IMR-90 (cell line): Measurements from ENCODE around the gene C10orf71. TPM values are rescaled to one million over a fixed set of nuclear protein-coding genes. Genes with fewer than 3 reads are reported as not detected.

ENCODE experiments used
- ATAC-seq: fragments of 200-7000 bp; cut with Tn5 transposase; 2 replicates; pipeline ENCODE4 v1.9.1; 2020; ENCODE audit warnings: low read depth, mild to moderate bottlenecking, moderate library complexity
- BruUV-seq: library from RNA; stranded (reverse); fragments of 400-500 nt; replicated peaks from 2 replicates; lab custom pipeline; 2021; lab: Mats Ljungman, UMichigan
- CTCF ChIA-PET: fragments of 300-600 bp; formaldehyde crosslinking; extraction: SDS; loops from one replicate; lab custom pipeline; 2021; ENCODE audit warnings: antibody characterized with exemption; lab: Yijun Ruan, JAX
- POLR2A ChIA-PET: fragments of 300-600 bp; sonication (Branson Sonifier 250); formaldehyde crosslinking; loops from one replicate; lab custom pipeline; 2022; ENCODE audit warnings: antibody characterized with exemption; ENCODE audit not compliant: unreplicated experiment; lab: Charles Lee
- DNase-seq: peaks from one replicate; pipeline ENCODE4 v3.0.0; 2013
- H2AFZ ChIP-seq: replicated peaks from 2 replicates; pipeline ENCODE3; 2013; ENCODE audit warnings: low read length, mild to moderate bottlenecking; ENCODE audit not compliant: poor library complexity
- H2AK5ac ChIP-seq: 2 replicates; pipeline ENCODE4 v1.6.1; 2013; ENCODE audit warnings: low read depth, low read length, inconsistent platforms
- H2AK9ac ChIP-seq: replicated peaks from 2 replicates; pipeline ENCODE3; 2013; ENCODE audit warnings: mild to moderate bottlenecking, low read depth, low read length, moderate library complexity; ENCODE audit not compliant: poor library complexity
- H2BK120ac ChIP-seq: 2 replicates; pipeline ENCODE4 v1.6.1; 2013; ENCODE audit warnings: low read depth, low read length, inconsistent platforms
- H2BK15ac ChIP-seq: 3 replicates; pipeline ENCODE4 v1.6.1; 2013; ENCODE audit warnings: low read depth, low read length, inconsistent platforms
- H2BK20ac ChIP-seq: 2 replicates; pipeline ENCODE4 v1.6.1; 2013; ENCODE audit warnings: low read depth, mild to moderate bottlenecking, inconsistent platforms, low read length, moderate library complexity
- H2BK5ac ChIP-seq: 2 replicates; pipeline ENCODE4 v1.6.1; 2013; ENCODE audit warnings: mild to moderate bottlenecking, low read depth, low read length, inconsistent platforms; ENCODE audit not compliant: poor library complexity, severe bottlenecking
- H3K14ac ChIP-seq: replicated peaks from 2 replicates; pipeline ENCODE4 v1.6.1; 2013; ENCODE audit warnings: low read depth, low read length, inconsistent platforms
- H3K18ac ChIP-seq: 2 replicates; pipeline ENCODE4 v1.6.1; 2013; ENCODE audit warnings: low read depth, low read length, control low read depth
- H3K23ac ChIP-seq: 2 replicates; pipeline ENCODE4 v1.6.1; 2013; ENCODE audit warnings: low read depth, low read length, inconsistent platforms
- H3K27ac ChIP-seq: 2 replicates; pipeline ENCODE4 v1.5.1; 2013; ENCODE audit warnings: mild to moderate bottlenecking, control low read depth, low read length; ENCODE audit not compliant: insufficient read depth
- H3K27me3 ChIP-seq: 2 replicates; pipeline ENCODE4 v1.6.1; 2013; ENCODE audit warnings: low read length; ENCODE audit not compliant: control insufficient read depth, insufficient read depth
- H3K36me3 ChIP-seq: 2 replicates; pipeline ENCODE4 v1.6.1; 2013; ENCODE audit warnings: low read length, mixed read lengths; ENCODE audit not compliant: control insufficient read depth, insufficient read depth
- H3K4ac ChIP-seq: 2 replicates; pipeline ENCODE4 v1.6.1; 2013; ENCODE audit warnings: low read depth, low read length, inconsistent platforms
- H3K4me1 ChIP-seq: 2 replicates; pipeline ENCODE4 v1.6.1; 2013; ENCODE audit warnings: low read length, mixed read lengths; ENCODE audit not compliant: control insufficient read depth, insufficient read depth
- H3K4me2 ChIP-seq: 2 replicates; pipeline ENCODE4 v1.6.1; 2013; ENCODE audit warnings: low read depth, mild to moderate bottlenecking, control low read depth, low read length, moderate library complexity
- H3K4me3 ChIP-seq: 2 replicates; pipeline ENCODE4 v1.5.1; 2013; ENCODE audit warnings: low read depth, mild to moderate bottlenecking, control low read depth, low read length, moderate library complexity; ENCODE audit not compliant: insufficient read depth
- H3K56ac ChIP-seq: 2 replicates; pipeline ENCODE4 v1.6.1; 2013; ENCODE audit warnings: low read length, inconsistent platforms; ENCODE audit not compliant: insufficient read depth; ENCODE audit errors: extremely low read depth
- H3K79me1 ChIP-seq, 2 experiments: 2 replicates each; pipeline ENCODE4 v1.6.1; 2013; ENCODE audit warnings: low read length in 2 of 2, inconsistent platforms in 1 of 2, low read depth in 1 of 2
- H3K9ac ChIP-seq: 2 replicates; pipeline ENCODE4 v1.6.1; 2013; ENCODE audit warnings: low read depth, low read length, control low read depth
- H3K9me1 ChIP-seq: 2 replicates; pipeline ENCODE4 v1.6.1; 2013; ENCODE audit warnings: low read length, inconsistent platforms; ENCODE audit not compliant: insufficient read depth
- H3K9me3 ChIP-seq: 2 replicates; pipeline ENCODE4 v1.6.1; 2013; ENCODE audit warnings: low read length; ENCODE audit not compliant: control insufficient read depth, insufficient read depth
- H4K20me1 ChIP-seq: 2 replicates; pipeline ENCODE4 v1.6.1; 2013; ENCODE audit warnings: low read length, inconsistent platforms; ENCODE audit not compliant: insufficient read depth
- H4K5ac ChIP-seq: 2 replicates; pipeline ENCODE4 v1.6.1; 2013; ENCODE audit warnings: mild to moderate bottlenecking, low read depth, low read length, control low read depth
- H4K8ac ChIP-seq, 2 experiments: 2 replicates each; pipeline ENCODE4 v1.6.1; 2013; ENCODE audit warnings: low read depth in 2 of 2, low read length in 2 of 2, control low read depth in 1 of 2, inconsistent platforms in 1 of 2
- H4K91ac ChIP-seq: 2 replicates; pipeline ENCODE4 v1.6.1; 2013; ENCODE audit warnings: low read depth, low read length, inconsistent platforms; ENCODE audit not compliant: insufficient read depth
- BHLHE40 ChIP-seq: fragments of 150-350 bp; IDR thresholded peaks from 2 replicates; pipeline ENCODE4 v1.6.1; 2016; ENCODE audit warnings: mild to moderate bottlenecking, low read depth, low read length
- CEBPB ChIP-seq: IDR thresholded peaks from 2 replicates; pipeline ENCODE4 v1.6.1; 2012; ENCODE audit warnings: low read depth, low read length, improper control_type of control experiment
- CHD1 ChIP-seq: IDR thresholded peaks from 2 replicates; pipeline ENCODE4 v1.6.1; 2012; ENCODE audit warnings: low read depth, low read length, improper control_type of control experiment
- CTCF ChIP-seq: conservative IDR thresholded peaks from 2 replicates; pipeline ENCODE4 v1.5.1; 2012; ENCODE audit warnings: mild to moderate bottlenecking, low read depth, low read length, improper control_type of control experiment
- FOS ChIP-seq: fragments of 150-350 bp; IDR thresholded peaks from 2 replicates; pipeline ENCODE4 v1.6.1; 2016; ENCODE audit warnings: low read depth, low read length
- MAFK ChIP-seq: IDR thresholded peaks from 2 replicates; pipeline ENCODE4 v1.6.1; 2012; ENCODE audit warnings: low read depth, low read length, improper control_type of control experiment
- MAZ ChIP-seq: IDR thresholded peaks from 2 replicates; pipeline ENCODE4 v1.6.1; 2012; ENCODE audit warnings: low read depth, mild to moderate bottlenecking, low read length, improper control_type of control experiment, moderate library complexity, borderline replicate concordance
- MXI1 ChIP-seq: IDR thresholded peaks from 2 replicates; pipeline ENCODE4 v1.6.1; 2012; ENCODE audit warnings: low read depth, mild to moderate bottlenecking, low read length, moderate library complexity, borderline replicate concordance
- NFE2L2 ChIP-seq: fragments of 150-350 bp; IDR thresholded peaks from 2 replicates; pipeline ENCODE4 v1.6.1; 2016; ENCODE audit warnings: low read depth, mild to moderate bottlenecking, low read length
- POLR2A ChIP-seq: IDR thresholded peaks from 2 replicates; pipeline ENCODE4 v1.6.1; 2012; ENCODE audit warnings: mild to moderate bottlenecking, low read depth, low read length
- RAD21 ChIP-seq: IDR thresholded peaks from 2 replicates; pipeline ENCODE4 v1.6.1; 2012; ENCODE audit warnings: low read length, improper control_type of control experiment
- RCOR1 ChIP-seq: IDR thresholded peaks from 2 replicates; pipeline ENCODE4 v1.6.1; 2012; ENCODE audit warnings: mild to moderate bottlenecking, low read length, improper control_type of control experiment; ENCODE audit not compliant: insufficient replicate concordance
- RFX5 ChIP-seq: IDR thresholded peaks from 2 replicates; pipeline ENCODE4 v1.8.0; 2012; ENCODE audit warnings: low read depth, mild to moderate bottlenecking, low read length, moderate library complexity
- SMC3 ChIP-seq: fragments of 150-350 bp; IDR thresholded peaks from 2 replicates; pipeline ENCODE4 v1.6.1; 2016; ENCODE audit warnings: low read depth, mild to moderate bottlenecking, antibody characterized with exemption, low read length, moderate library complexity
- USF2 ChIP-seq: fragments of 150-350 bp; IDR thresholded peaks from 2 replicates; pipeline ENCODE4 v1.6.1; 2017; ENCODE audit warnings: mild to moderate bottlenecking, antibody characterized with exemption, low read length, low read depth
- WGBS, 2 experiments: methylation state at CpG; one replicate each; pipeline versions ENCODE4 v1.1.5 to v1.1.7; 2013; ENCODE audit warnings: missing lambda C conversion rate in 2 of 2; ENCODE audit not compliant: insufficient read length in 1 of 2; ENCODE audit errors: extremely low coverage in 2 of 2; 5-methylcytosine and 5-hydroxymethylcytosine counted together
- dilution Hi-C: fragments of 300-500 bp; cut with HindIII; formaldehyde crosslinking; loops from one replicate; pipeline ENCODE4 v1.14.3; 2018; ENCODE audit warnings: low sequenced_read_pairs; ENCODE audit not compliant: unreplicated experiment
- in situ Hi-C: fragments of 300-500 bp; cut with MboI; formaldehyde crosslinking; loops from 3 replicates; pipeline ENCODE4 v1.14.3; 2019; ENCODE audit warnings: low sequenced_read_pairs, inconsistent platforms, mixed read lengths
- intact Hi-C: fragments of 100-400 bp; cut with micrococcal nuclease; formaldehyde crosslinking; loops from 2 replicates; pipeline ENCODE4 v1.10.0; 2022
- polyA plus RNA-seq, 3 experiments: library from polyadenylated mRNA; depleted of rRNA; stranded (reverse); fragments of >200 nt; gene quantifications; 2 replicates each; pipeline ENCODE4 v1.2.3, GENCODE V29; 2012; ENCODE audit warnings: low replicate concordance in 1 of 3
- total RNA-seq: library from RNA; depleted of rRNA; stranded (reverse); fragments of >200 nt; gene quantifications from 2 replicates; pipeline ENCODE4 v1.2.3, GENCODE V29; 2012
- TF ChIP-seq, protein P1 (sequence below): fragments of 150-350 bp; IDR thresholded peaks from 2 replicates; pipeline ENCODE4 v1.6.1; 2016; ENCODE audit warnings: low read depth, mild to moderate bottlenecking, low read length, moderate library complexity, borderline replicate concordance

Gene C10orf71
- total and polyA plus RNA-seq, 2 of the 4 experiments (the other 2 are of a cell fraction), result not detected

- H3K9me3 ChIP-seq, result no peaks in the 10 kb centered on the region
- H3K4me2 ChIP-seq, result no peak overlapping the region
- CTCF ChIA-PET, result no interaction called here
- no peak overlapping the region for H3K18ac ChIP-seq
- no peak for ATAC-seq
- no peak overlapping the region for H2AK9ac ChIP-seq
- no peak overlapping the region for H3K9ac ChIP-seq
- H3K36me3 ChIP-seq, result no peaks in the 10 kb centered on the region
- TF ChIP-seq FOS (no peak), CTCF (no peak), RAD21 (no peak), POLR2A (no peak), RFX5 (no peak), MAFK (no peak), CEBPB (no peak), USF2 (no peak), CHD1 (no peak), NFE2L2 (no peak), BHLHE40 (no peak), MAZ (no peak), RCOR1 (no peak), SMC3 (no peak), MXI1 (no peak)
- TF ChIP-seq, protein P1, sequence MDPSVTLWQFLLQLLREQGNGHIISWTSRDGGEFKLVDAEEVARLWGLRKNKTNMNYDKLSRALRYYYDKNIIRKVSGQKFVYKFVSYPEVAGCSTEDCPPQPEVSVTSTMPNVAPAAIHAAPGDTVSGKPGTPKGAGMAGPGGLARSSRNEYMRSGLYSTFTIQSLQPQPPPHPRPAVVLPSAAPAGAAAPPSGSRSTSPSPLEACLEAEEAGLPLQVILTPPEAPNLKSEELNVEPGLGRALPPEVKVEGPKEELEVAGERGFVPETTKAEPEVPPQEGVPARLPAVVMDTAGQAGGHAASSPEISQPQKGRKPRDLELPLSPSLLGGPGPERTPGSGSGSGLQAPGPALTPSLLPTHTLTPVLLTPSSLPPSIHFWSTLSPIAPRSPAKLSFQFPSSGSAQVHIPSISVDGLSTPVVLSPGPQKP, result no peak
- no peak overlapping the region for H2AK5ac ChIP-seq
- no peak overlapping the region for H4K8ac ChIP-seq
- H3K27me3 ChIP-seq, result peaks cover 14% of the 10 kb centered on the region
- H3K14ac ChIP-seq, result no peak overlapping the region
- no peak overlapping the region for H3K23ac ChIP-seq
- POLR2A ChIA-PET, result no interaction called here
- no peak overlapping the region for H2BK5ac ChIP-seq
- dilution Hi-C loops, result no loop called here
- WGBS, 2 experiments, result no CpG with 5 or more reads among the region's 8 CpGs
- H3K79me1 ChIP-seq, result no peaks in the 10 kb centered on the region
- H4K91ac ChIP-seq, result no peak overlapping the region
- H2AFZ ChIP-seq, result no peak overlapping the region
- intact Hi-C loops, result no loop called here
- H2BK120ac ChIP-seq, result no peak overlapping the region
- no peak overlapping the region for H4K5ac ChIP-seq
- no TSS peak for BruUV-seq
- in situ Hi-C loops, result no loop called here
- no peaks in the 10 kb centered on the region for H4K20me1 ChIP-seq
- H2BK15ac ChIP-seq, result no peak overlapping the region
- no peak overlapping the region for H3K56ac ChIP-seq
- DNase-seq, result no peak
- H3K9me1 ChIP-seq, result no peaks in the 10 kb centered on the region
- no peak overlapping the region for H2BK20ac ChIP-seq
- H3K4me3 ChIP-seq, result no peak overlapping the region
- H3K27ac ChIP-seq, result no peak overlapping the region
- no peak overlapping the region for H3K4ac ChIP-seq
- H3K4me1 ChIP-seq, result no peaks in the 10 kb centered on the region
These were observed 71.5 kb downstream of the C10orf71 start for GRCh38 chr10:49370326-49371100.
